PC-9 (cell line): ENCODE measurements around the gene FCAMR. TPM values are rescaled to one million over a fixed set of nuclear protein-coding genes. Genes with fewer than 3 reads are reported as not detected.

Source experiments
- BruUV-seq: library from RNA; stranded (reverse); fragments of 400-500 nt; replicated peaks from 2 replicates; lab custom pipeline; 2021; lab: Mats Ljungman, UMichigan
- CTCF ChIA-PET: fragments of 300-600 bp; sonication (Branson Sonifier 250); formaldehyde crosslinking; loops from one replicate; lab custom pipeline; 2022; ENCODE audit warnings: antibody characterized with exemption; lab: Charles Lee
- POLR2A ChIA-PET: fragments of 300-600 bp; sonication (Branson Sonifier 250); formaldehyde crosslinking; loops from one replicate; lab custom pipeline; 2022; ENCODE audit warnings: antibody characterized with exemption; ENCODE audit not compliant: unreplicated experiment; lab: Charles Lee
- DNase-seq, 2 experiments: peaks; one replicate each; pipeline versions ENCODE4 v3.0.0 to v3.0.0-alpha.2; 2015 to 2022; ENCODE audit warnings: mixed read lengths in 1 of 2
- H2AFZ ChIP-seq: fragments of 200-600 bp; sonication (generic); 2 replicates; pipeline ENCODE4 v1.8.1; 2017; ENCODE audit warnings: antibody characterized with exemption
- H3F3A ChIP-seq: fragments of 200-600 bp; sonication (generic); 2 replicates; pipeline ENCODE4 v1.8.1; 2017; ENCODE audit warnings: antibody characterized with exemption, mild to moderate bottlenecking, low read depth; ENCODE audit not compliant: insufficient read depth
- H3K27ac ChIP-seq: fragments of 200-600 bp; sonication (generic); 2 replicates; pipeline ENCODE4 v1.6.1; 2016; ENCODE audit warnings: mixed run types
- H3K27me3 ChIP-seq: fragments of 200-600 bp; sonication (generic); 2 replicates; pipeline ENCODE4 v1.6.1; 2016; ENCODE audit warnings: low read depth, mixed run types; ENCODE audit not compliant: insufficient read depth
- H3K36me3 ChIP-seq: fragments of 200-600 bp; sonication (generic); 2 replicates; pipeline ENCODE4 v1.6.1; 2016; ENCODE audit warnings: low read depth, mixed run types
- H3K4me1 ChIP-seq: fragments of 200-600 bp; sonication (generic); replicated peaks from 2 replicates; pipeline ENCODE4 v1.6.1; 2016; ENCODE audit warnings: mixed run types; ENCODE audit not compliant: insufficient read depth
- H3K4me2 ChIP-seq: fragments of 200-600 bp; sonication (generic); 2 replicates; pipeline ENCODE4 v1.6.1; 2017; ENCODE audit warnings: mixed run types
- H3K4me3 ChIP-seq: fragments of 200-600 bp; sonication (generic); 2 replicates; pipeline ENCODE4 v1.6.1; 2016; ENCODE audit warnings: mixed run types
- H3K79me2 ChIP-seq: fragments of 200-600 bp; sonication (generic); 2 replicates; pipeline ENCODE4 v1.6.1; 2017; ENCODE audit warnings: low read depth, mixed run types
- H3K9me2 ChIP-seq: fragments of 200-600 bp; sonication (generic); 2 replicates; pipeline ENCODE4 v1.8.1; 2017; ENCODE audit warnings: mild to moderate bottlenecking; ENCODE audit not compliant: insufficient read depth
- H3K9me3 ChIP-seq: fragments of 200-600 bp; sonication (generic); 2 replicates; pipeline ENCODE4 v1.8.1; 2016; ENCODE audit warnings: low read depth; ENCODE audit not compliant: insufficient read depth
- H4K20me1 ChIP-seq: fragments of 200-600 bp; sonication (generic); 2 replicates; pipeline ENCODE4 v1.8.1; 2017; ENCODE audit not compliant: insufficient read depth
- CTCF ChIP-seq: fragments of 200-600 bp; sonication (generic); conservative IDR thresholded peaks from 2 replicates; pipeline ENCODE4 v1.6.1; 2017; ENCODE audit warnings: mixed run types, antibody characterized with exemption, mild to moderate bottlenecking, moderate library complexity
- EZH2 ChIP-seq: fragments of 200-600 bp; sonication (generic); IDR thresholded peaks from 2 replicates; pipeline ENCODE4 v1.8.0; 2017; ENCODE audit warnings: antibody characterized with exemption, low read depth
- intact Hi-C: fragments of 100-400 bp; cut with micrococcal nuclease; formaldehyde crosslinking; loops from one replicate; pipeline ENCODE4 v1.10.0; 2022; ENCODE audit not compliant: unreplicated experiment
- total RNA-seq: library from RNA; stranded (reverse); gene quantifications from 2 replicates; pipeline ENCODE4 v1.2.3, GENCODE V29; 2021

The FCAMR gene
- total RNA-seq, 1 experiment from 2014 or later, result not detected

- no peaks in the 10 kb centered on the region for H3F3A ChIP-seq
- H3K27ac ChIP-seq, result no peak overlapping the region
- intact Hi-C loops, result loop anchor here (1.0 to 5.0 kb wide), 14 partner anchors 20 to 517 kb away; partner anchors contain the start of genes DYRK3 and PFKFB2
- no TSS peak for BruUV-seq
- no peak overlapping the region for H3K4me3 ChIP-seq
- no peak overlapping the region for H3K4me2 ChIP-seq
- H4K20me1 ChIP-seq, result no peaks in the 10 kb centered on the region
- H2AFZ ChIP-seq, result no peak overlapping the region
- no peaks in the 10 kb centered on the region for H3K9me2 ChIP-seq
- ChIA-PET CTCF (interaction anchor here (0.6 to 1.8 kb wide), 9 partner anchors 20 to 172 kb away, joined by 3 to 12 read pairs (median 4); partner anchors contain the start of gene C1orf116), POLR2A (interaction anchor here (0.5 to 1.5 kb wide), 4 partner anchors 20 to 429 kb away, joined by 3 to 12 read pairs (median 4); partner anchors contain the start of gene C1orf116)
- no peaks in the 10 kb centered on the region for H3K4me1 ChIP-seq
- H3K36me3 ChIP-seq, result no peaks in the 10 kb centered on the region
- no peaks in the 10 kb centered on the region for H3K79me2 ChIP-seq
- TF ChIP-seq EZH2 (no peak), CTCF (peak; percentile 85)
- H3K9me3 ChIP-seq, result no peaks in the 10 kb centered on the region
- DNase-seq, result peak; percentile 46 to 51
- H3K27me3 ChIP-seq, result no peaks in the 10 kb centered on the region
These were observed 12.0 kb upstream of the FCAMR start for GRCh38 chr1:206982216-206982615.

- ChIA-PET POLR2A (interaction anchor here (0.6 kb wide), 1 partner anchor 74 kb away, joined by 4 read pairs; the partner anchor contains the start of gene PFKFB2), CTCF (interaction anchor here (0.6 to 1.1 kb wide), 2 partner anchors 316 to 367 kb away, joined by 3 read pairs; no protein-coding TSS in a partner anchor)
- H3K4me2 ChIP-seq, result no peak overlapping the region
- no peak for DNase-seq
- no peak overlapping the region for H3K27ac ChIP-seq
- H3K9me2 ChIP-seq, result no peaks in the 10 kb centered on the region
- intact Hi-C loops, result loop anchor here (5.0 kb wide), 3 partner anchors 172 to 487 kb away; no protein-coding TSS in a partner anchor
- no TSS peak for BruUV-seq
- no peak overlapping the region for H2AFZ ChIP-seq
- TF ChIP-seq EZH2 (no peak), CTCF (peak; percentile 62)
- no peaks in the 10 kb centered on the region for H3F3A ChIP-seq
- H3K79me2 ChIP-seq, result no peaks in the 10 kb centered on the region
- H3K9me3 ChIP-seq, result no peaks in the 10 kb centered on the region
- no peaks in the 10 kb centered on the region for H3K27me3 ChIP-seq
- H4K20me1 ChIP-seq, result no peaks in the 10 kb centered on the region
- H3K4me3 ChIP-seq, result no peak overlapping the region
- no peaks in the 10 kb centered on the region for H3K4me1 ChIP-seq
- no peaks in the 10 kb centered on the region for H3K36me3 ChIP-seq
These were observed 9.3 kb upstream of the FCAMR start for GRCh38 chr1:206979379-206980043.

GRCh38 chr1:206978259-206978658 lies 8.0 kb upstream of the FCAMR start:
- BruUV-seq, result no TSS peak
- intact Hi-C loops, result no loop called here
- no peaks in the 10 kb centered on the region for H3K4me1 ChIP-seq

More at GRCh38 chr1:206978259-206978658, 8.0 kb upstream of the FCAMR start:
- no peak for TF ChIP-seq CTCF
- no peak for TF ChIP-seq EZH2
- Histone ChIP-seq H2AFZ (no peak overlapping the region), H3K36me3 (no peaks in the 10 kb centered on the region), H3K9me2 (no peaks in the 10 kb centered on the region), H3K4me2 (no peak overlapping the region), H4K20me1 (no peaks in the 10 kb centered on the region), H3K27me3 (no peaks in the 10 kb centered on the region), H3K27ac (no peak overlapping the region), H3K79me2 (no peaks in the 10 kb centered on the region), H3F3A (no peaks in the 10 kb centered on the region), H3K4me3 (no peak overlapping the region), H3K9me3 (no peaks in the 10 kb centered on the region)
- ChIA-PET POLR2A (interaction anchor here (0.6 kb wide), 1 partner anchor 69 kb away, joined by 7 read pairs; no protein-coding TSS in a partner anchor), CTCF (interaction anchor here (0.6 kb wide), 1 partner anchor 294 kb away, joined by 3 read pairs; no protein-coding TSS in a partner anchor)
- DNase-seq, result no peak
